ENCODE data around the gene EGF.

Gene EGF

DNA sequence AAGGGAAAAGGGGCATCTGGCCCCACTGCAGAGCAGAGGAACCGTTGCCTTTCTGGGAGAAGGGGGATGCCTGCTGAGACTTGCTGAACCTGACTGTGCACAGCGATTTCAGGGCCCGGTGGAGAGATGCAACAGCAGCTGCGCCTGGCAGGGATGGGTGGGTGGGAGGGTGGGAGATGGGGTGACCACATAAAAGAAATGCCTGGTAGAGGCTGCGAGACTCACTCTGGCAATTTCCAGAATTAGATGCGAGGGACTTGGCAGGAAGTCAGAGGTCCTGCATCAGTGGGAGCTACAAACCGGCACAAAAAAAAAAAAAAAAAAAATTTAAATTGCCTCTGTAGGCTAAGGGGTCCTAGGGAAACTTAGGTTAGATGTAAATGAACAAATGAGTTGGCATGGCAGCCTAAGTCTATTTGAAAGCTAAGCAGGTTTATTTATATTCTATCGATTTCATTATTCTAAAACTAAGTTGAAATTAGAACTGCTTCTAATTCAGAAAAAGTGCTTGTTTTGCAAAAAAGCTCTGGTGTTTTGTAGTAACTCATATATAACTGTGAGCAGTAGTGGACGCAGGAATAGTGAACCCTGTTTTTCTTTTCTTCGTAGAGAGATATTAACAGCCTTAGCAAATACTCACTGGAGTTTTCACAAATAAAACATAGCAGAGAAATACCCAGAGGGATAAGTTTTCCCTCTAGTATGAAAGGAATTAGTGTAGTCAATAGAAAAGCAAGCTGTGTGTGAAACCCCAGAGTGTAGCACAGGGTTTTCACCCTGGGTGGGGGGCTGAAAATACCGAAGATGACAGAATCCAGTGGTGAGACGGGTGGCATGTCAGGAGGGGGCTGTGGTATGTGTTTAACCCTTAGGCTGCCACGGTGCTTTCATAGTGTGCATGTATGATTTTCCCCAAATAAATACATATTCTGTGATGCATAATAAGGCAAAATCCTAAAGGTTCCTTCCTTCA lies 130.1 kb downstream of the EGF start:
- no peak for DNase-seq

DNA sequence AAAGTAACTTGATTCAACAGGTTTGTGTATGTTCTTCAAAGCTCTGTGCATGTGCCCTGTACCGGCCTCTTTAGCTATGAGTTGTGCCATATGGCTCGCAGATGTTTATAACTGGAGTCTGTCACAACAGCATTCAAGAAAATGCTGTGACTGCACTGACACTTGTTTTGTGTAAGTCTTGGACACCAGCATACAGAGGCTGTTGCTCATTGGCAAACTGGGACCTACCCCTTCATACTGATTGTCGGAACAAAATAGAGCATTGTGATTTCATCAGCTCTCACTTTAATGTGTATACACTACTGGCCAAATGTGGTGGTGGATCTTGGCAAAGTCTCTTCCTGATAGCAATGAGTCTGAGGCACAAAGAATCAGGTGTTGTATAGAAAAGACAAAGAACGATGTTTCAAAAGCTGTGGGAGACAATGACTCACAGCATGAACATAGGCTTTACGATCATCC lies 133.9 kb downstream of the EGF start:
- no peak for DNase-seq

DNA sequence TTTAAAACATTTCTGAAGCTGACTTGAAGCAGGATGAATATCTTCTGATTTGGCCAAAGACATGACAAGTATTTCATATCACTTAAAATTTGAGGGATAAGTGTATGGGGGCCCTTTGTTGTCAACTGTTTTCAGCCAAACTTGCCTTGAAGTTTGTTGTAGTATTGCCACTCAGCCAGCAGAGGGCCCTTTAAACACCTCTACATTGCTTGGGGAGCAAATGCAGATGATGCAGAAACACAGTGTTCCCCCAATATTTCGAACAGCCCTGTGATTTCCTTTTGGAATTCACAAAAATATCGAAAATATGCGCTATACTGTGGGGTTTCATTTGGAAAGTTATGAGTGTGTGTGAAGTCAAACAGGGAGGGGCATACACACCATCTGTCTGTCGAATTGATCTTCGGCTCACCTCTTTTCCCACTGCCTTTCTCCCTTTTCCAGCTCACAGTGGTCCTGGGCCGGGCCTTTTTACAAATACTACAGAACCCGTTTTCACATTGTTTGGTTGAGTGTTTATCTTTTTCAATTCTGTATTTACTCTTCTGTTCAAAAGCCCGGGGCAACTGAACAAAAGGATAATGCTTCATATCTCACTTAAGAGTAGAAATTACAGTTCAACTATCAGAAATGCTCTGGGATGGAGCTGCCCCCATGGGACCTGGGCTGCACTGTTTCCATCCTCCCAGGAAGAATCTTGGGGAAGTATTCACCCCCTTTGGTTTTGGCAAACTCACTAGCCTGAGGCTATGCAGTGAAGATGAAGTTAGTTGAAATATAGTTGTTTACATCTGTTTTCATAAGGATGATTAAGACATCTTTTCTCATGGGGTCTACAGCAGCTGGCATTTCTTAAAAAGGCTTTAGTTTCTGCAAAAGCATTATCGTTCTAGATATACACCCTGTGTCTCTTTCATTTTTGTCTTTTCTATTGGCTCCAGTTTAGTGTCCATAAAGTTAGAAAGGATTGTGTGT lies 137.6 kb downstream of the EGF start:
- DNase-seq, result no peak

DNA sequence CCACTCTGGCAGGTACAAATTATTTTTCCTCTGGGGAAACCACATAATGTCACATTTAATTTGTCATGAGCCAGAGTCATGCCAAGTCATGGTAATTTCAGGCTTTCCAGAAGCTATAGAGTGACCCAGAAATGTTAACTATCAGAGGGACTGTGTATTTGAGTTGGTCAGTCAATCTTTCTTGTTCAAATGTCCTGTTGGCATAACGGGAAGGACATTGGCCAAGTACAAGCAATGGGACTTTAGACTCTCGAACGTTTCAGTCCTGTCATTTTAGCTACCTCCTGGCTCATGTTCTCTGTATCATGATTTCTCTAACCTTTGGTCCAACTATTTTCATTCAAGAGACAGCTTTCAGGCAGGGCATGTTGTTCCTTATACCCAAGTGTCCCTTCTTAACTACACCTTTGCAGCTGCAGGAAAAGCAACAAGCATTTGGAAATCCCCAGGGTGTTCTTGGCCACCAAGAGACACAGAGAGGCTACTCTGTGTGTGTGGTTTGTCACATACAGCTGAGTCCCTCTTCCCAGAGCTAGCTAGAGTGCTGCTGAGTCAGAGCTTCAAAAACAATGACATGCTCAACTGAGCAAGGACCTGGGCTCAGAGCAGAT lies 142.6 kb downstream of the EGF start:
- DNase-seq, result no peak

DNA sequence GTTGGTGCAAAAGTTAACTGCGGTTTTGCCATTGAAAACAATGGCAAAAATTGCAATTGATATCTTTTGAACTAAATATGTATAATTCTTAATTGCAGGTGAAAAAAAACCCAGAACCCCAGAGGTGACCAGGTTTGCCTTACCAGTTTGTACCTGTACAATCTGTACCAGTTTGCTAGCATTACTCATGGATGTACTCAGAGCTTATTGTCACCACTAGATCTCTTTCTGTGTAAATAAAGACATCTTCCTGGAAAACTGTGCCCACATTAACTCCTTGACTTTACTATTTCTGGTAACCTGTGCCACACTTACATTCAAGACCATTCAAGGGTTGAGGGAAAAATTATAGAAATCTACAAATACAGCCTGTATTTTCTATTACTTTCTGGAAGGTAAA lies 146.0 kb downstream of the EGF start:
- DNase-seq, result no peak

GRCh38 chr4:110059556-110060191 lies 147.0 kb downstream of the EGF start:
- no peak for DNase-seq

DNA sequence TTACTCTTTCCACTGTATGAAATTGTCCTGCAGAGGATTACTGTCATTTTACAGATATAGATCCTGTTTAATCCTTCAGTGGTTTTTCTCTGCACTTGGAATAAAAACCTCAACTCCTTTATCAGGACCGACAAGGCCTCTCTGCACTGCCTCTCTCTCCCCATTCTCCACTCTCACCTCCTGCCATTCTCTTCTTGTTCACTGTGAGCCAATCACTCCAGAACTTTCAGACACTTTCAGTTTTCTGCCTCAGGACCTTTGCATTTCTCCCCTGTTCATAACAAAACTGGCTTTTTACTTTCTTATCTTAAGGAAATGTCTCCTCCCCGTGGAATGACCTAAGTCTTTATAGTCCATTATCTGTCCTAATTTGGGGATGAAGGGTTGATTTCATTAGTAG lies 148.4 kb downstream of the EGF start:
- no peak for DNase-seq
